GM23338 (cell line): ENCODE data around the gene SLC15A4. TPM values are rescaled to one million over a fixed set of nuclear protein-coding genes. Genes with fewer than 3 reads are reported as not detected.

ENCODE experiments used
- ATAC-seq: fragments of 200-7000 bp; cut with Tn5 transposase; 3 replicates; pipeline ENCODE4 v1.9.1; 2020
- DNase-seq: peaks from one replicate; pipeline ENCODE4 v3.0.0-alpha.2; 2015; ENCODE audit warnings: low spot score
- H2AFZ ChIP-seq: fragments of 200-600 bp; sonication (generic); 2 replicates; pipeline ENCODE4 v1.8.0; 2016; ENCODE audit warnings: antibody characterized with exemption, mild to moderate bottlenecking, moderate library complexity
- H3F3A ChIP-seq: fragments of 200-600 bp; sonication (generic); replicated peaks from 2 replicates; pipeline ENCODE4 v1.8.0; 2017; ENCODE audit warnings: antibody characterized with exemption, mixed run types, low read depth
- H3K27ac ChIP-seq: fragments of 200-600 bp; sonication (generic); 2 replicates; pipeline ENCODE4 v1.6.1; 2016; ENCODE audit warnings: low read depth
- H3K27me3 ChIP-seq: fragments of 200-600 bp; sonication (generic); 2 replicates; pipeline ENCODE4 v1.8.0; 2016; ENCODE audit warnings: mild to moderate bottlenecking, mixed run types, moderate library complexity; ENCODE audit not compliant: insufficient read depth
- H3K36me3 ChIP-seq: fragments of 200-600 bp; sonication (generic); 2 replicates; pipeline ENCODE4 v1.8.0; 2016; ENCODE audit warnings: mild to moderate bottlenecking; ENCODE audit not compliant: insufficient read depth
- H3K4me1 ChIP-seq: fragments of 200-600 bp; sonication (generic); 2 replicates; pipeline ENCODE4 v1.8.0; 2016; ENCODE audit warnings: mild to moderate bottlenecking, moderate library complexity; ENCODE audit not compliant: insufficient read depth
- H3K4me2 ChIP-seq: fragments of 200-600 bp; sonication (generic); 2 replicates; pipeline ENCODE4 v1.7.1; 2017; ENCODE audit warnings: mixed run types
- H3K4me3 ChIP-seq: fragments of 200-600 bp; sonication (generic); 2 replicates; pipeline ENCODE4 v1.6.1; 2016; ENCODE audit warnings: mixed run types
- H3K79me2 ChIP-seq: fragments of 200-600 bp; sonication (generic); replicated peaks from 2 replicates; pipeline ENCODE4 v1.8.0; 2017; ENCODE audit warnings: mild to moderate bottlenecking; ENCODE audit not compliant: insufficient read depth
- H3K9me2 ChIP-seq: fragments of 200-600 bp; sonication (generic); 2 replicates; pipeline ENCODE4 v1.8.0; 2017; ENCODE audit not compliant: insufficient read depth
- H4K20me1 ChIP-seq: fragments of 200-600 bp; sonication (generic); replicated peaks from 2 replicates; pipeline ENCODE4 v1.8.0; 2017; ENCODE audit warnings: mild to moderate bottlenecking; ENCODE audit not compliant: insufficient read depth
- H3K27ac Mint-ChIP-seq: 2 replicates; pipeline ENCODE4 v1.8.0; 2020; ENCODE audit warnings: inconsistent platforms, mild to moderate bottlenecking, moderate library complexity, mixed read lengths
- H3K27me3 Mint-ChIP-seq: 3 replicates; pipeline ENCODE4 v1.8.0; 2022; ENCODE audit warnings: low read depth, mild to moderate bottlenecking, moderate library complexity, mixed read lengths, inconsistent platforms; ENCODE audit not compliant: insufficient read depth, poor library complexity
- H3K36me3 Mint-ChIP-seq: 3 replicates; pipeline ENCODE4 v1.8.0; 2021; ENCODE audit warnings: low read depth, mild to moderate bottlenecking, inconsistent platforms, moderate library complexity, mixed read lengths
- H3K4me1 Mint-ChIP-seq: 3 replicates; pipeline ENCODE4 v1.8.0; 2020; ENCODE audit warnings: mild to moderate bottlenecking, inconsistent platforms, mixed read lengths
- H3K4me3 Mint-ChIP-seq: 3 replicates; pipeline ENCODE4 v1.8.0; 2021; ENCODE audit warnings: moderate library complexity, mild to moderate bottlenecking, inconsistent platforms, mixed read lengths
- H3K9me3 Mint-ChIP-seq: 3 replicates; pipeline ENCODE4 v1.8.0; 2020; ENCODE audit warnings: moderate library complexity, mild to moderate bottlenecking, inconsistent platforms, mixed read lengths
- CREB1 ChIP-seq: fragments of 250-450 bp; sonication (Bioruptor Pico); IDR thresholded peaks from 2 replicates; pipeline ENCODE4 v1.5.0; 2020; ENCODE audit warnings: low read depth, mild to moderate bottlenecking, moderate library complexity
- EZH2phosphoT487 ChIP-seq: fragments of 200-600 bp; sonication (generic); IDR thresholded peaks from one replicate; pipeline ENCODE4 v1.8.1; 2018; ENCODE audit warnings: antibody characterized with exemption; ENCODE audit not compliant: unreplicated experiment
- JUNB ChIP-seq: IDR thresholded peaks from one replicate; pipeline ENCODE4 v1.6.1; 2016; ENCODE audit warnings: antibody characterized with exemption; ENCODE audit not compliant: unreplicated experiment
- NANOG ChIP-seq: IDR thresholded peaks from 2 replicates; pipeline ENCODE4 v1.6.1; 2016; ENCODE audit warnings: antibody characterized with exemption, borderline replicate concordance
- POLR2AphosphoS5 ChIP-seq: IDR thresholded peaks from 2 replicates; pipeline ENCODE4 v1.6.1; 2016; ENCODE audit warnings: antibody characterized with exemption, low read depth
- STAT1 ChIP-seq: IDR thresholded peaks from one replicate; pipeline ENCODE4 v1.6.1; 2016; ENCODE audit warnings: antibody characterized with exemption; ENCODE audit not compliant: unreplicated experiment
- ZNF114 ChIP-seq: fragments of 250-450 bp; sonication (Bioruptor Pico); IDR thresholded peaks from 2 replicates; pipeline ENCODE4 v1.5.0; 2020; ENCODE audit warnings: mild to moderate bottlenecking, moderate library complexity
- ZNF331 ChIP-seq: fragments of 250-450 bp; sonication (Bioruptor Pico); IDR thresholded peaks from 2 replicates; pipeline ENCODE4 v1.5.0; 2020; ENCODE audit warnings: low read depth, mild to moderate bottlenecking, moderate library complexity
- polyA plus RNA-seq: library from polyadenylated mRNA; unstranded; fragments of >200 nt; fragmentation: Nextera tagmentation; extraction: Ambion mirVana; gene quantifications from 2 replicates; pipeline ENCODE4 v1.2.1, GENCODE V29; 2016
- total RNA-seq: library from RNA; depleted of rRNA; stranded (reverse); fragments of >200 nt; shearing (Covaris generic); gene quantifications from 2 replicates; pipeline ENCODE4 v1.2.3, GENCODE V29; 2014
- TF ChIP-seq, protein P1 (sequence below): IDR thresholded peaks from 2 replicates; pipeline ENCODE4 v1.6.1; 2016; ENCODE audit warnings: antibody characterized with exemption
- TF ChIP-seq, protein P2 (sequence below), 2 experiments: fragments of 200-600 bp in 1 of 2; sonication (generic) in 1 of 2; conservative IDR thresholded peaks; 2 replicates each; pipeline versions ENCODE4 v1.5.1 to v1.6.1; 2016 to 2017; ENCODE audit warnings: antibody characterized with exemption in 2 of 2, low read depth in 2 of 2, mild to moderate bottlenecking in 2 of 2, moderate library complexity in 1 of 2
- TF ChIP-seq, protein P3 (sequence below): IDR thresholded peaks from one replicate; pipeline ENCODE4 v1.6.1; 2018; ENCODE audit warnings: antibody characterized with exemption; ENCODE audit not compliant: unreplicated experiment

Gene SLC15A4
- total and polyA plus RNA-seq, 2 experiments from 2014 or later: 7.7 to 30.3 TPM

DNA sequence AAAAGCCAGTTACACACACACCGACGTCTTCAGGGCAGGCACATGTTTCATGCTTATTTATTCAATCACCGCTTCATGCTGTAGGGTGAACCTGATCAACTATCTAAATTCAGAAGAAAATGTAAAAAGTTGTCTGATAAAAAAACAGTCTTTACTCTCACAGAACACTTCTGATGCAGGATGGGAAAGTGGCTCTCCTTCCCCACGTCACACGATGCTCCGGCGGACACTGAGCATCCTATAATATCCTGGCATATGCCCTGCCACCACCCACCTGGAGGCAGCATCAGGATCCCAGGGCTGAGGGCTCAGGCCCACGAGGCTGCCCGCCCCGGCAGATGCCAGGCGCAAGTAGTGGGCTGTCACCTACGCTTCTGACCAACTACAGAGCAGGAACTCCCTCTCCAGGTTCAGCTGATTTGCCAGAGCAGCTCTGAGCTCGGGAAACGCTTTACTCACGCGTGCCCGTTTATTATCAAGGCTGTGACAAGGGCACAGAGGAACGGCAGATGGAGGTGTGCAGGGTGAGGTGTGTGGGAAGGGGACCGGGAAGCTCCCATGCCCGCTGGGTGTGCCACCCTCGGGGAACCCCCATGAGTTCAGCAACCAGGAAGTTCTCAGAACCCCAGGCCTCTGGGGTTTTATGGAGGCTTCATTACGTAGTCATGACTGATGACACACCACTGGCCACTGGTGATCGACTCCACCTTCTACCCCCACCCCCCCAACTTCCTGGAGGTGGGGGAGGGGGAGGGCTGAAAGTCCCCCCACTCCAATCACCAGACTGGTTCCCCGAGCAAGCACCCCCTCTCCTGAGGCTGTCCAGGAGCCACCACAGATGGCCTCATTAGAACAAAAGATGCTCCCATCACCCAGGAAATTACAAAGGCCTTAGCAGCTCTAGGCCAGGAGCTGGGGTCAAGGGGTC lies 32.1 kb downstream of the SLC15A4 start:
- no peak for TF ChIP-seq EZH2phosphoT487
- TF ChIP-seq, protein P1, sequence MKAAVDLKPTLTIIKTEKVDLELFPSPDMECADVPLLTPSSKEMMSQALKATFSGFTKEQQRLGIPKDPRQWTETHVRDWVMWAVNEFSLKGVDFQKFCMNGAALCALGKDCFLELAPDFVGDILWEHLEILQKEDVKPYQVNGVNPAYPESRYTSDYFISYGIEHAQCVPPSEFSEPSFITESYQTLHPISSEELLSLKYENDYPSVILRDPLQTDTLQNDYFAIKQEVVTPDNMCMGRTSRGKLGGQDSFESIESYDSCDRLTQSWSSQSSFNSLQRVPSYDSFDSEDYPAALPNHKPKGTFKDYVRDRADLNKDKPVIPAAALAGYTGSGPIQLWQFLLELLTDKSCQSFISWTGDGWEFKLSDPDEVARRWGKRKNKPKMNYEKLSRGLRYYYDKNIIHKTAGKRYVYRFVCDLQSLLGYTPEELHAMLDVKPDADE: no peak
- no peak for TF ChIP-seq JUNB
- no peak for TF ChIP-seq POLR2AphosphoS5
- TF ChIP-seq CREB1 (CRISPR knock-in tag): no peak
- no peak for TF ChIP-seq ZNF114
- no peak for TF ChIP-seq ZNF331
- TF ChIP-seq NANOG: no peak
- no peak overlapping the region for H3K4me2 ChIP-seq
- no peak overlapping the region for H3K4me3 ChIP-seq
- no peaks in the 10 kb centered on the region for H3K4me1 Mint-ChIP-seq
- ATAC-seq (no peak), DNase-seq (no peak)
- H3K27me3 ChIP-seq: no peaks in the 10 kb centered on the region
- H3K9me2 ChIP-seq: no peaks in the 10 kb centered on the region
- peaks cover 94% of the 10 kb centered on the region for H3K9me3 Mint-ChIP-seq
- H3K27ac ChIP-seq: no peak overlapping the region
- 0 out of 2 replicates have a peak, but pooled peaks cover 4% of the 10 kb centered on the region for H3K36me3 ChIP-seq
- no peak overlapping the region for H3K4me3 Mint-ChIP-seq
- H3K4me1 ChIP-seq: no peaks in the 10 kb centered on the region
- no peak overlapping the region for H2AFZ ChIP-seq
- H3K27ac Mint-ChIP-seq: no peak overlapping the region
- no peaks in the 10 kb centered on the region for H3F3A ChIP-seq
- H3K79me2 ChIP-seq: no peaks in the 10 kb centered on the region
- H4K20me1 ChIP-seq: no peaks in the 10 kb centered on the region
- peaks cover 2% of the 10 kb centered on the region for H3K27me3 Mint-ChIP-seq
- peaks cover 59% of the 10 kb centered on the region for H3K36me3 Mint-ChIP-seq

DNA sequence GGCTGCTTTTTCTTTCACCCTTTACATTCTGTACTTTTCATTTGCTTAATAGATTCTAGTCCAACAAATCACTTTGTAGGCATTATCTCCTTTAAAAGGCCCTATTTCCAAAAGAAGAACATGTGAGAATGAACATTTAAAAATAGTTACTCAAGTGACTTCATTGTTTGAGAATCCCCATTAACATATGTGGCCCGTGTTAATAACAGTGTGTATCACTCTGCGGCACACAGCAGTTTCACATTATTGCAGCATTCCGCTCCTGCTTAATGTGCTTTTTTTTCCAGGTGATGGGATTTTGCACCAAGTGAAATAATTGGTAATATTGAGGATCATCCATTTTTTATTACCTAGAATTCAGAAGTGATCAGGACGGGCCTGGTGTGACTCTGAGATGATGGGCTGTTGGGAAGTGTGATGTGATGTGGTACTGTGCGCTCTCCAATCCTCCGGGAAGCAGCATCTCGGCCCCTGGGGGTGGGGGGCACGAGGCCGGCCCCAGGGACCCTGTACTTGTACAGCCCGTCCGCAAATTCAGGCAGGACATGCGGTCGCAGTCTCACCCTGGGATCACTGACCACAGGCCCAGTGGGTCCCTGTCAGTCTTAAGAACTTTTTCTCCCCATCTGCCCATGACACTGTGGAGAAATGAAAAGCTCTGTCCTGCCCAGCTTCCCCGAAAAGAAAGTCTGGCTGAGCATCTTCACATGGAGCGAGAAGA lies 32.9 kb downstream of the SLC15A4 start:
- no peaks in the 10 kb centered on the region for H3K4me1 ChIP-seq
- peaks cover 2% of the 10 kb centered on the region for H3K27me3 Mint-ChIP-seq
- no peaks in the 10 kb centered on the region for H3F3A ChIP-seq
- 0 out of 2 replicates have a peak, but pooled peaks cover 4% of the 10 kb centered on the region for H3K36me3 ChIP-seq
- DNase-seq (no peak), ATAC-seq (no peak)
- peaks cover 88% of the 10 kb centered on the region for H3K9me3 Mint-ChIP-seq
- H2AFZ ChIP-seq: no peak overlapping the region
- H3K4me2 ChIP-seq: no peak overlapping the region
- H3K36me3 Mint-ChIP-seq: peaks cover 52% of the 10 kb centered on the region
- no peaks in the 10 kb centered on the region for H3K9me2 ChIP-seq
- no peaks in the 10 kb centered on the region for H3K27me3 ChIP-seq
- H4K20me1 ChIP-seq: no peaks in the 10 kb centered on the region
- no peak overlapping the region for H3K4me3 Mint-ChIP-seq
- H3K4me1 Mint-ChIP-seq: no peaks in the 10 kb centered on the region
- H3K27ac Mint-ChIP-seq: no peak overlapping the region
- no peaks in the 10 kb centered on the region for H3K79me2 ChIP-seq
- H3K4me3 ChIP-seq: no peak overlapping the region
- H3K27ac ChIP-seq: no peak overlapping the region
- TF ChIP-seq CREB1 (CRISPR knock-in tag): no peak
- TF ChIP-seq JUNB: no peak
- TF ChIP-seq, protein P1: no peak
- TF ChIP-seq, protein P2, sequence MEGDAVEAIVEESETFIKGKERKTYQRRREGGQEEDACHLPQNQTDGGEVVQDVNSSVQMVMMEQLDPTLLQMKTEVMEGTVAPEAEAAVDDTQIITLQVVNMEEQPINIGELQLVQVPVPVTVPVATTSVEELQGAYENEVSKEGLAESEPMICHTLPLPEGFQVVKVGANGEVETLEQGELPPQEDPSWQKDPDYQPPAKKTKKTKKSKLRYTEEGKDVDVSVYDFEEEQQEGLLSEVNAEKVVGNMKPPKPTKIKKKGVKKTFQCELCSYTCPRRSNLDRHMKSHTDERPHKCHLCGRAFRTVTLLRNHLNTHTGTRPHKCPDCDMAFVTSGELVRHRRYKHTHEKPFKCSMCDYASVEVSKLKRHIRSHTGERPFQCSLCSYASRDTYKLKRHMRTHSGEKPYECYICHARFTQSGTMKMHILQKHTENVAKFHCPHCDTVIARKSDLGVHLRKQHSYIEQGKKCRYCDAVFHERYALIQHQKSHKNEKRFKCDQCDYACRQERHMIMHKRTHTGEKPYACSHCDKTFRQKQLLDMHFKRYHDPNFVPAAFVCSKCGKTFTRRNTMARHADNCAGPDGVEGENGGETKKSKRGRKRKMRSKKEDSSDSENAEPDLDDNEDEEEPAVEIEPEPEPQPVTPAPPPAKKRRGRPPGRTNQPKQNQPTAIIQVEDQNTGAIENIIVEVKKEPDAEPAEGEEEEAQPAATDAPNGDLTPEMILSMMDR (conservative IDR thresholded peaks at IDR 0.05; ENCODE audit: low read depth in 2 of 2): no peak
- TF ChIP-seq POLR2AphosphoS5: no peak
- TF ChIP-seq STAT1: no peak
- TF ChIP-seq, protein P3, sequence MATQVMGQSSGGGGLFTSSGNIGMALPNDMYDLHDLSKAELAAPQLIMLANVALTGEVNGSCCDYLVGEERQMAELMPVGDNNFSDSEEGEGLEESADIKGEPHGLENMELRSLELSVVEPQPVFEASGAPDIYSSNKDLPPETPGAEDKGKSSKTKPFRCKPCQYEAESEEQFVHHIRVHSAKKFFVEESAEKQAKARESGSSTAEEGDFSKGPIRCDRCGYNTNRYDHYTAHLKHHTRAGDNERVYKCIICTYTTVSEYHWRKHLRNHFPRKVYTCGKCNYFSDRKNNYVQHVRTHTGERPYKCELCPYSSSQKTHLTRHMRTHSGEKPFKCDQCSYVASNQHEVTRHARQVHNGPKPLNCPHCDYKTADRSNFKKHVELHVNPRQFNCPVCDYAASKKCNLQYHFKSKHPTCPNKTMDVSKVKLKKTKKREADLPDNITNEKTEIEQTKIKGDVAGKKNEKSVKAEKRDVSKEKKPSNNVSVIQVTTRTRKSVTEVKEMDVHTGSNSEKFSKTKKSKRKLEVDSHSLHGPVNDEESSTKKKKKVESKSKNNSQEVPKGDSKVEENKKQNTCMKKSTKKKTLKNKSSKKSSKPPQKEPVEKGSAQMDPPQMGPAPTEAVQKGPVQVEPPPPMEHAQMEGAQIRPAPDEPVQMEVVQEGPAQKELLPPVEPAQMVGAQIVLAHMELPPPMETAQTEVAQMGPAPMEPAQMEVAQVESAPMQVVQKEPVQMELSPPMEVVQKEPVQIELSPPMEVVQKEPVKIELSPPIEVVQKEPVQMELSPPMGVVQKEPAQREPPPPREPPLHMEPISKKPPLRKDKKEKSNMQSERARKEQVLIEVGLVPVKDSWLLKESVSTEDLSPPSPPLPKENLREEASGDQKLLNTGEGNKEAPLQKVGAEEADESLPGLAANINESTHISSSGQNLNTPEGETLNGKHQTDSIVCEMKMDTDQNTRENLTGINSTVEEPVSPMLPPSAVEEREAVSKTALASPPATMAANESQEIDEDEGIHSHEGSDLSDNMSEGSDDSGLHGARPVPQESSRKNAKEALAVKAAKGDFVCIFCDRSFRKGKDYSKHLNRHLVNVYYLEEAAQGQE: no peak
- no peak for TF ChIP-seq NANOG
- TF ChIP-seq EZH2phosphoT487: no peak
- TF ChIP-seq ZNF331: no peak
